ELF-1 (cell line): ENCODE results near the gene SRPRA.
A peak's percentile ranks its signal among the peaks of the same experiment; 100 is the strongest.
"Not testable (repeated sequence)": the region's sequence is repeated elsewhere in the genome, so short reads cannot be mapped to it uniquely, and the experiment has no call there.

Experiments
- DNase-seq: peaks from one replicate; pipeline ENCODE4 v3.0.0-alpha.2; 2016; ENCODE audit warnings: low read depth, low spot score

SRPRA gene

DNA sequence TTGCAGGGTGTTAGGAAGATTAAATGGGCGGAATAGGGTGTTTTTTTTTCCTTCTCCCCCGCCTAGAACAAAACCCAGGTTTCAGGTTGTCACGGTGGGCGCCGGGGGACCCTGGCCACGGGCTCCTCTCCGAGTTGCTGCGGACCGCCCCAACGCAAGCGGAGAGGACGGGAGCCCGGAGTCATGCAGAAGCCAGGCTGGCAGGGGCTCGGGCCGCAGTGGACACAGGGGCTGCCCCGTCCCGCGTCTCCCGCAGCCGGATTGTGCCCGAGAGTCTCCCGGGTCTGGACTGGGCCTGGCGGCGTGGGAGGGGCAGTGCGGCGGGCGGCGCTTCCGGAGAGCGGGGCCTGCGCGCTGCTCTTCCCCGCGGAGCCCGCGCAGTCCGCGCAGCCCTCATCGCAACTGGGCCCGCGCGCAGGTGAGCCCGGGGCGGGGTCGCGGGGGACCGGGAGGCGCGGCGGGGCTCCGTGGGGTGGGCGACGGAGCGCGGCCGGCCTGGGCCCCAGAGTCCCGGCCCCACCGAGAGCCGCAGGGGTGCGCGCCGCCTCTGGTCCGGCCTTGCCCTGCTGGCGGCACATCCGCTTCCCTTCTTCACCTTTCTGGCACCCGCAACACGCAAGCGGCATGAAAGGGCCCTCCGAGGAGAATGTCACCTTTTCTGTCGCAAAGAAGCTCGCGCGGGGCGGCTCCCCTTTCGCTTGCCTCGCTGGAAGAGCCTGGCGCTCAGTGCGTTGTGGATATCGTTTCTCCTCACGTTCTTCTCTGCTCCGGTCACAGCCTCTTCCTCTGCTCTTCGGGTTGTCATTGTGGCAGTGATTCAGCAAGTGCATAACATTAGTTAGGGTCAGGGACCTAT, 14.3 kb upstream of the SRPRA start, which contains the start of gene TIRAP:
TSS of gene TIRAP (plus strand) at position 358 of the 856 bp plus-strand sequence. CDS start 7,802 bp downstream, outside the sequence.
- DNase-seq = peak; percentile 58

DNA sequence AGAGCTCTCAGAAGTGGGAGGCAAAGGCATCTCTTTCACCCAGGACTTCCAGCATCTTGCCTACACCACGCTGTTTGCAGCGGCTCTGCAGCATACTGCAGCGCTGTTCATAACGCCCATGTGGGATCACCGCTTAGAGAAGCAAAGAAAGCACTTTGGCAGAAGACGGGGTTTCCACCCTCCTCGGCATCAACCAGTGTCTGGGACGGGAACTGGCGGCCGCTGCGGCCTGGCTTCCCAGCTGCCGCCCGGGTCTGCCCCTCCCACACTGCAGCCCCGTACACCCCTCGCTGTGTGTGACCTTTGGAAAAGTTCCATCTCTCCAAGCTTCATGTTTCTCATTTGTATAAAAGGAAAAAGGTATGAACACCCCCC, 13.7 kb upstream of the SRPRA start:
- peak; percentile 49 for DNase-seq

DNA sequence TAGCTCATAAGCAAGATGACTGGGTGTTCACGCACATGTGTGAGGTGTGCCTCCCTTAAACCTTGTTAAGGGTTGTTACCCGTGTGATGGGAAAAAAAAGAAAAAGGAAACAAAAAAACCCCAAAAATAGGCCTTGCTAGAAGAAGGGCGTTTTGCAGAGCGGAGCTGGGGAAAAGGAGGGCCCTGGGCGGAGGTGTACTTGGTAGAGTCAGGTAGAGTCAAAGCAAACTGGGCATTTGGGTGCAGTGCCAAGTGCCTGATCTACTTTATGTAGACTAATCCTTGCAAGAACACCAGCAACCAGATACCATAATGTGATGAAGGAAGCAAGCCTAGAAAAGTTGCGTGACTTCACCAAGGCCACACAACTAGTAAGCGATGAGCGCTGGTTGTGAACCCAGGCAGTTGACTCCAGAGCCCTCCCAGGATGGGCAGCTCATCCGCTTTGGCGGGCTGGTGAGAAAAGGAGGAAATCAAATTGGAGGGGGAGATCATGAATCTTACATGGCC, 13.0 kb upstream of the SRPRA start:
- no peak for DNase-seq

DNA sequence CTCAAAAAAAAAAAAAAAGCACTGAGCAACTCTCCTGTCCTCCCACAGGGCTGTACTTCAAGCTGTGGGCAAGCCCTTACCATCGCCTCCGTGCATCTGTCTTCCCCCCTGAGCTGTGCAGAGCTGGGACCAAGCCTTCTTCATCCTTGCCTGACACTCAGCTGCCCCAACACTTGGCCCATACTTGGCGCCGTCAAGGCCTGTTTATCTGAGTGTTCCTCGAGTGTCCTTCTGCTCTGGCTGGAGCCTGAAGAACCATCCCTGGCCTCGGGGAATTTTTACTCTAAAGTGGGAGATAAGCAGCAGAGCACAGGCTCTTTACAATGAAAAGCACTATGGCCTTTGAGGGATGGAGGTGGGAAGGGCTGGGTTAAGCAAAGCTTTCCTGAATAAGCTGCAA, 12.6 kb upstream of the SRPRA start:
- no peak for DNase-seq

DNA sequence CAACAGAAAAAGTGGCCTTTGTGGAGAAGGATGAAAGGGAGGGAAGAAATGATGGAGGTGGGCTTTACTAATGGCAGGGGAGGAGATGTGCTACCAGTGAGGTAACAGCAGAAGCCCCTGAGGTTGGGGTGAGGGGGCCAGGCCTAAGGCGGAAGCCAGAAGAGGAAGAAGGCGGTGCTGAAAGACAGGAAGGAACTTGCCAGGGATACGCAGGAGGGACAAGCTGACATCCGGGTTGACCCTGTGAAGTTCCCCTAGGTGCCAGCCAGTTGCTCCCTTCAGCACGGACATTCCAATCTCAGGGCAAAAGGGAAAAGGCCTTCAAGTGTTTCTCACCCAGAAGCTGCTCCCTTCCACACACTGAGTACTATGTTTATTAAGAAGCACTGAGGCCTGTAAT, 11.9 kb upstream of the SRPRA start:
- no peak for DNase-seq

DNA sequence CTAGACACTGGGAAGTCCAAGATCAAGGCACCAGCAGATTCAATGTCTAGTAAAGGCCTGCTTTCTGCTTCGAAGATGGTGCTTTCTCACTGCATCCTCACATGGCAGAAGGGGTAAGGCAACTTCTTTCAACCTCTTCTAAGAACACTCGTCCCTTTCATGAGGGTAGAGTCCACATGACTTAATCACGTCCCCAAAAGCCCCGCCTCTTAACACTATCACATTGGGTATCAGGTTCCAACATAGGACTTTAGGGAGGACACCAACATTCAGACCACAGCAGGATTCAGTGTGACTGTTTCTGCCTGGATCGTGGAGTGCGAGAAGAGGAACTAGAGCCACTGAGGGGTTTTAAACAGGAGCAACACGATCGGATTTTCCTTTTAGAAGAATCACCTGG, 10.5 kb upstream of the SRPRA start:
- no peak for DNase-seq

DNA sequence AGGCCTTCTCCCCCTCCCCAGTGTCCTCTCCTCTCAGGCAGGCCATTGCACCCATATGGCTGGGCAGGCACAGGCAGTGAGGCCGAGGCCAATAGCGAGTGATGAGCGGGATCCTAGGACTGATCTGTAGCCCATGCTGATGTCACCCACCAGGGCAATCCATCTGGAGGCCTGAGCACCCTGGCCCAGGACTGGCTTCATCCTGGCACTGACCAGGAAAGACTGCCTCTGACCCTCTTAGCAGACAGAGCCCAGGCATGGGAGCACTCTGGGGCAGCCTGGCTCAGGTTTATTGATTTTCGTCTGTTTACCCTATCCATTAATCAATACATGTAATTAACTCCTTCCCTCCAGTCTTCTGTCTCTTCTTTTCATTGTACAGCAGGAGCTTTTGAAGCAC, 9.1 kb upstream of the SRPRA start:
- no peak for DNase-seq

DNA sequence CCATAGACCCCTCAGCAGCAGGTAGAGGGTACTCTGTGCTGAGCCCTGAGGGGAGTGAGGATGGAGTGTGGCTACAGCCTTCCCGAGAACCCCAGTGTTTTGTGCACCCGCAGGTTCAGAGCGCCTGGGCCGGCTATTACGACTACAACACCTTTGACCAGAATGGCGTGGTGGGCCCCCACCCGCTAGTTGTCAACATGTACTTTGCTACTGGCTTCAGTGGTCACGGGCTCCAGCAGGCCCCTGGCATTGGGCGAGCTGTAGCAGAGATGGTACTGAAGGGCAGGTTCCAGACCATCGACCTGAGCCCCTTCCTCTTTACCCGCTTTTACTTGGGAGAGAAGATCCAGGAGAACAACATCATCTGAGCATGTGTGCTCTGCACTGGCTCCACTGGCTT, 8.6 kb upstream of the SRPRA start:
- DNase-seq = no peak

DNA sequence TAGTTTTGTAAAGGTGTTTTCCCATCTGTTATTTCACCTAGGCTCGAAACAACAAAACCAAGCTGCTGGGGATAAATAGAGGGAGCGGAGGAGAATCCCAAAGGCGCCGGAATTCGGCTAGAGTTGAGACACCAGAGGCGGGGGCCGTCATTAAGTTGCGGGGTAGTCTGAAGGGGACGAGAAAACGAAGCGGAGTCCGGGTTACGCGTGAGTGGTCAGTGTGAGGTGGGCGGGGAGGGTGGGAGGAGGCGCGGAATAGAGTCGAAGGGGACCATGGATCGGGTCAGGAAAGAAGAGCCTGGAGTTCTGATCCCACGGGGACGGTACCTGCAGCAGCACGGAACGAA, 361 bp downstream of the SRPRA start:
- no peak for DNase-seq

DNA sequence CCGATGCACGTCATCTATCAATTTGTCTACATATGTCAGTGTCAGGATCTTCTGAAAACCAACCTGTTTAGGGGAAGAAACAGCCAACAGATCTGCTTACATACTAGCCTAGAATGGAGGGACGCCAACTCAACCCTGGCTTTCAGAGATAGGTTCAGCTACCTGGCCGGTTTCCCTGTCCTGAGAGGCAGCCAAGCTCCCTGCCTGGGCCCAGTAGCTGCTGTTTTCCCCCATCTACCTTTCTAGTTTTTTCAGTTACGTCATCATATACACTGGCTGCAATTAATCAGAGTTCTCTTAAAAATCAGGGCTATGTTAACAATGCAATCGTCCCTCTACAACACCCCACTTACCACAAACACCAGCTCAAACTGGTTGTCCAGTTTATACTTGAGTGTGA, 1.0 kb downstream of the SRPRA start:
- DNase-seq = no peak

DNA sequence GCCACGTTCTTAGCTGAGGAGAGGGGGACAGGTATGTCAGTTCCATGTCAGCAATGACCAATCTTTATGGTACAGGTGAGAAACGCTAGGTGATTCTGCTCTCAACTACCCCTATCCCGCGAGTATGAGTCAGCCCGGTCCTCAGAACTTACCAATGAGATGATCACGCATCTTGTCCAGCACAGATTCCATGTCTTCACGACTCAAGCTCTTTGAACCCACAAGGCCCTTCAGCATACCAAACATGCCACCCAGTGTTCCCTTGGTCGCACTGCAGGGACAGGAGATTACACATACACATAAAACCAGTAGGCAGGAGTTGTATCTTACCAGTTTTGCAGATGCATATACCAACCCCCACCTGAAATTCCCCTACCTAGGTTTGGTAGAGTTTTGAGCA, 2.9 kb downstream of the SRPRA start:
- DNase-seq = no peak

DNA sequence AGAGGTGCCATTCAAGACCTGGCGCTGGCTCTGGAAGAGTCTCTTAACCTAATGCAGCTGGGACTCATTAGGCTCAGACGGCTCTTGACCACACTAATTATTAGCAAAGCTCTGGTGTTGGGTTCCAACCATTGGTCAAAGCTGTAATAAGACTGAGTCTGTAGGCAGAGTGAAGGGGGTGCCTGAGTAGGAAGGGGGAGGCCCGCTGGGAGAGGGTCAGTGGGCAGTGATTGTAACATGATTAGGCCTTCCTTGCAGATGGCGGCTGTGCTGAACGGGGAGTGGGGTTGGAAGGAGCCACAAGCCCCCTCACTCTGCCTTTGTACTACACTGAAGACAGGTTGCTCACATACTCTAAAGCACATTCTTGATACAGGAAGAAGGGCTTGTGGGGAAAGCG, 5.2 kb downstream of the SRPRA start:
- no peak for DNase-seq

DNA sequence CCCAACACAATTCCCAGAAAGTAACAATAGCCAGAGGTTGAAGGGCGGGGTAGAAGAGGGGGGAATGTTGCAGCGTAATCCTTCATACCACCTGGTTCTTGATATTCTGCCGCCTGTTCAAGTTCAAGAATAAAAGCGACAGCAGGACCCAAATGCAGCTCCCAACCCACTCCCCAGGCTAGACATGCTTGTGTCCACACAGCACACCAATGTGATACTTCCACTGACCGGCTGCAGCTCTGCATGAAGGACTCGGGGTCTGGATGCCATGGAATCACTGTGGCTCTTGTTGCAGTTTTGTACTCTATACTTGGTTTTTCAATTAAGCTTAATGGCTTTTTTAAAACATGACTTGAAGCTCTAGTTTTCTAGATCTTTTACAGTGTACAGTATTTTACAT, 6.5 kb downstream of the SRPRA start:
- DNase-seq = no peak

DNA sequence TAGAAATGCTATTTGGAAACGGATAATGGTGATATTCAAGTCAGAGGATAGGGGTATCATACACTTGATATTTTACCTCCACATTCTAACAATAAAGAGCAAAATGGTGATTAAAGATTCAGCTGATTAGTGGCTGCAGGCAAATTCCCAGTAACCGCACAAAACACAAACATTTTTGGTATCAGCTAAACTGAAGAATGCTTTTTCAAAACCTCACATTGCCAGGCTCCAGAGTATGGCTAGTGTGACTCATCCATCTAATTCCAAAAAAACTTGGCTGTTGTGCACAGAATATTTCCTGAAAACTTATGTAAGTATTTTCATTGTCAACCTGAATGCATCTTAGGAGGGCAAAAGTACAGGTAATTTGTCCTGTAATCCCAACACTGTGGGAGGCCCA, 10.9 kb downstream of the SRPRA start:
- DNase-seq = no peak

DNA sequence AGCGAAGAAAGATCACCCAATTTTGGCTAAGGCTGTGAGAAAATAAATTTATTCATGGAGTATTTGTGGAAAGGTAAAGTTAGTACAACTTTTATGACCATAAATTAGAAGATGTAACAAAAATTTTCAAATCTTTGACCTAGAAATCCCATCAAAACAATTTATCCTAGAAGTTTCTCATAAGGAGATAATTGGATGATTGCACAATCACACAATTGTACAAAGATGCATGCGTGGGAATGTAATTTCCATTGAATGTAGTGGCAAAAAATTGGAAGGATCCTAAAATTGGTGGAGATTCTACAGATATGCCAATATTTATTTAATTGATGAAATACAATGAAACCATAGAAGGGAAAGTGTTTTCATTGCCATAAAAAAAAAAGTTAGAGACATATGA, 11.6 kb downstream of the SRPRA start:
- DNase-seq = no peak

DNA sequence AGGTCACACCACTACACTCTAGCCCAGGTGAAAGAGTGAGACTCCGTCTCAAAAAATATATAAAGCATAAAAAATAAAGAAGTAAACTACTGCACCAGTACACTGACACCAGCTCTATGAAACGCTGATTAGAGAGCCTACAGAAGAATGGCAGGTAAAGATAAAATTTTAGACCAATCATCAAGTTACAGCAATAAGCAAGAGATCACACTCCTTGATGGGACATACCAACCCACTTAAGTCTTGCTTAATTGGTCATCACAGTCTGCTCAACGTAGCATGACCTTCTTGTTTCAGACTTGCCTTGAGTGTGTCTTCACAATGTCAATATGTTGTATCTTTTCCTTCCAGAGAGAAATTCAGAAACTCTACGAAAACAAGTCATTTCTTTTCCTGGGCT, 12.5 kb downstream of the SRPRA start:
- no peak for DNase-seq

DNA sequence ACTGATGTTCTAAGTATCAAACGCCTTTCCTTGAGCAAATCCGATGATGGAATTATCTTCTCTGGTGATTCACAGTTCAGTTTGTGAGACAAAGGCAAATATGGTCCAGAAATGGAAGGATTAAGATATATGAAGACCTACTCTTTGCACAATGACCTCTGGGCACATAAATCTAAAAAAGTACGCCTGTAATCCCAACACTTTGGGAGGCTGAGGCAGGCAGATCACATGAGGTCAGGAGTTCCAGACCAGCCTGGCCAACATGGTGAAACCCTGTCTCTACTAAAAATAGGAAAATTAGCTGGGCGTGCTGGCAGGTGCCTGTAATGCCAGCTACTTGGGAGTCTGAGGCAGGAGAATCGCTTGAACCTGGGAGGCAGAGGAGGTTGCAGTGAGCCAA, 13.2 kb downstream of the SRPRA start:
- DNase-seq = not testable (repeated sequence)

DNA sequence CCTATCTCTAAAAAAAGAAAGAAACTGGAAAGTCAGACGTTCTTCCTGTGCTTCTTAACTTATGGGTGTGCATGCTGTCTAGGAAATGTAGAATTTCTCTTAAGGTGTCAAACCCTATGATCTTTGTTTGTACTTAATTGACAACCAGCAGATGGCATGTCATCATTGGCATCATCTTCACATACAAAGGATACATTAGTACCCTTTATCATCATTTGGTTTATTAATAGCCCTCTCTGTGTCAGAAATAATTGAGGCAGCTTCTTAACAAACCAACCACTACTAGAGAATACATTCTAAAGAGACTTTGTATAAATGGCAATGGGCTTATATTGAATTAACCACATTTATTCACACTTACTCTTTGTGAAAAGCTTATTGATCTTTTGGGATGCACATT, 13.9 kb downstream of the SRPRA start:
- DNase-seq = no peak

DNA sequence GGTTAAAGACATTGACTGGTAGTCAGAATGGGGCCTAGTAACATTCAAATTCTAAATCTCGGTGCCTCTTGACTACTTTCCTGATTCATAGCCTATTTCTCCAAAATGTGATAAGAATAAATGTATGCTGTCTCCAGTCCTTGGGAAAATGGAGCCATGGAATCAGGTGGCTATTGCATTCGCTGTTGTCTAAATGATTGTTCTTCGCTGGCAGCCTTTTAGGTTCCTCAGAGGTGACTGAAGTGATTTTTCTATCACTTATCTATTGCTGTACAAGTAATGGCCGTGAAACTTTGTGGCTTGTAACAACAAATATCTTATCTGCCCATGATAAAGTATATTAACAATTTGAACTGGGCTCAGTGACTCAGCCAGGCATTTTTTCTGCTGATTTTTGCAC, 15.4 kb downstream of the SRPRA start:
- DNase-seq = no peak

DNA sequence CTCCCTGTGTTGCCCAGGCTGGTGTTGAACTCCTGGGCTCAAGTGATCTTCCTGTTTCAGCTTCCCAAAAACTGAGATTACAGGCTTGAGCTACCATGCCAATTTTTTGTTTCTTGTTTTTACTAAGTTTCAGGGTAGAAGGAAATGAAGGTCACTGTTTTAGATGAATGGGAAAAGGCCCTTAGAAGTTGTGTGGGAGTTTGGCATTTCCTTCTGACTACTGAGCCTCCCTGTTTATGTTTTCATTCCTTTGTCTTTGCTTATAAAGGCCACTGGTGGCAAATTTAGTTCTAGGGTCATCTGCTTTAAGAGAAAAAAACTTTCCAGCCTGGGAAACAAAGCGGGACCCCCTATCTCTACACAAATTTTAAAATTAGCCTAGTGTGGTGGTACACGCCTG, 22.1 kb downstream of the SRPRA start:
- DNase-seq = no peak

DNA sequence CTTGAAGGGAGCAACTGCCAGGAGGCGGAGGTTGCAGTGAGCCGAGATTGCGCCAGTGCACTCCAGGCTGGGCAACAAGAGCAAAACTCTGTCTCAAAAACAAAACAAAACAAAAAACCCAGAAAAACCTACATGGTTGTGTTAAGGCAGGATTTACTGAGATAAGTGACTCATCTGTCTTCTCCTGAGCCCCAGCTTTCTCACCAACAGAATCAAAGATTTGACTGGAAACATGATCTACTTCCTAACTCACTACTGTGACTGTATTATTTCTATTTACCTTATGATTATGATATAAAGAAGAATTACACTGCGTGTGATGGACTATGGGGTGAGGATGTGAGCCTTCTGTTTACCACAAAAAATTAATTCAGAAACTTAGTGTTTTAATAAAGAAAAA, 35.3 kb downstream of the SRPRA start:
- DNase-seq = no peak

DNA sequence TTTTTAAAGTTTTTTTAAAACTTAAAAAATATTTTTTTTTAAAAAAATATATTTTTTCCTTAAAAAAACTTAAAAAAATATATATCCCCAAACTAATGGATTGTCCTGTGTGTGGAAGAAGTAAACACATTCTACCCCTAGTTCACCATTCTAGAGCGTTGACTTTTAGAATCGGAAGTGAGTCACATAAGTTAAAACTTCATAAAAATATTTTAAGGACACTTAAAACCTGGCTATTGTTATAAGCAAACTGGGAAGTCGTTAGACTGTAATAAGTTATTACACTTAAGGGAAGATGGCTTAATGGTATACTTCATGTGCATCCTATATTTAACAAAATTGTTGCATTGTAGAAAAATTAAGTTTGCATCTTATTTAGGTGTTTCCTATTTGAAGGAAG, 36.0 kb downstream of the SRPRA start:
- no peak for DNase-seq

DNA sequence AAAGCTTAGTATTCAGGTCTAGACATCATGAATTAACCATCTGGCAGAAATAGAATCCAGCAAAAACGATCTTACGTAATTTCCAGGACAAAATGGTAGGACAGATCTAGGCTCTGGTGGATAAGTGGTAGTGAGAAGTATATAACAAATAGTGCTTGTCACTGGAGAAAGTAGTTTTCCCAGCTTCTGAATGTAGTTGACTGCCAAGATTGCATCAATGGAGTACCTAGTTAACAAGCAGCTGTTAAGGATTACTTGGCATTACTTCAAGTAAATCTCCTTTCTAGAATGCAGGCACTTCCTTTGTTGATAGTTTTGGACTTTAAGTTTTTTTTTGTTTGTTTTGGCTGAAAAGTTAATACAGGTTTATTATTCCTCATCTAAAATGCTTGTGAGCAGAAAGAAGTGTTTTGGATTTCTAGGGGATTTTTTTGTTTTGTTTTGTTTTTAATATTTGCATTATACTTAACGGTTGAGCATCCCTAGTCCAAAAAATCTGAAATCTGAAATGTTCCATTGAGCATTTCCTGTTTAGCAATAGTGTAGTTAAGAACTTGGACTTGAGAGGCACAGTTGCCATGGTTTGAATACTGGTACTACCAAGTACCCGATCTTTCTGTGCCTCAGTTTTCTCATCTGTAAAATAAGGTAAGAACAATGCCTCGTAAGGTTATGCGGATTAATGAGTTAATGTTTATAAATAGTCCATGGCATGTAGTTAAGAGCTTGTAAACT, 36.8 kb downstream of the SRPRA start:
- no peak for DNase-seq
